GM21825 (cell line): ENCODE results near the gene PAPLN.
"Not testable (repeated sequence)": the region's sequence is repeated elsewhere in the genome, so short reads cannot be mapped to it uniquely, and the experiment has no call there.

ENCODE experiments used
- ATAC-seq: cut with Tn5 transposase; IDR thresholded peaks from one replicate; pipeline ENCODE4 v1.9.1; 2021; ENCODE audit warnings: mild to moderate bottlenecking, moderate library complexity; ENCODE audit not compliant: unreplicated experiment

Gene PAPLN

DNA sequence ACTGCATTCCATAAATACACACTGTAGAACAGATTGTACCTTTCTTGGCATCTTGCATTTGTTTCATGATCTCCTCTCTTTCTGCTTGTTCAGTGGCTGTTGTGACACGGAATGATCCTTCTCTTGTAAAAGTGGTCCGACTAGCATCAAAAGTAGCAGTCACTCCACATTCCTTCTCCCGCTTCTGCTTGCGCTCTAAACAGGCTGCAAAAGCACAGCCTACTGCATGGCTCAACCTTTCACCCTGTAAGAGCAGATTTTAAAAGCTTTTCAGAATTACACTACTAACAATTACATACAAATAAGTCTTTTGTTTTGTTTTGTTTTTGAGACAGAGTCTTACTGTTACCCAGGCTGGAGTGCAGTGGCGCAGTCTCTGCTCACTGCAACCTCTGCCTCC is 49.8 kb downstream of the PAPLN start:
- no peak for ATAC-seq

DNA sequence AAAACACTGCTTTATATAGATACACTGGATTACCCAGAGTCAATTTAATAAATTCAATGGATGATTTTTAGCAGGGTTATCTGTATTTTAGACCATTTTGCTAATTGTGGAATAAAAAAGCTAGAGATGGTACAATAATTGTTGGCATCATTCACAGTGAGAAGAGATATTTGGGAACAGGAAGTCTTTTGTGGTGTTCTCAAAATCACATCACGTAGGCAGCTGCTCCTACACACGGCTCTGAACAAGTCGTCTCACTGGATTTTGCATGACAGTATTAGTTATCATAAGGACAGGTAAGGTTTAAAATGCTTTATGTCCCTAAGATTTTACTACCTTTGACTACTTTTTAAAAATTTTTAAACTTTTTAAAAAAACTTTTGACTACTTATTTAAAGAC is 52.0 kb downstream of the PAPLN start:
- no peak for ATAC-seq

DNA sequence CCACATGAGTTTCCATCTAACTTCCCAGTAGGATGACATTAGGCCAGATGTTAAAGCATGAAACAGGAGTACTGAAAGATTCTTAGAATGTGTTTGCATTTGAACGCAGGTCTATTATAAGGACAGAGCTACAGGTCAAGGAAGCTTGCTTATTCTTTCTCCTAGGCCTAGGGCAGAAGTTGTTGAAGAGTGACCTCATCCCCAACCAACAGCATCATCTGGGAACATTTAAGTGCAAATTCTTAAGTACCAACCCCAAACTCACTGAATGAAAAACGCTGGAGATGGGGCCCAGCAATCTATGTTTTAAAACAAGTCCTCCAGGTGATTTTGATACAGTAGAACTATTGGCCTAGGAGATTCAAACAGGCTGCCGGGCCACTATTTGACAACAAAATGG is 52.4 kb downstream of the PAPLN start:
- ATAC-seq = no peak

DNA sequence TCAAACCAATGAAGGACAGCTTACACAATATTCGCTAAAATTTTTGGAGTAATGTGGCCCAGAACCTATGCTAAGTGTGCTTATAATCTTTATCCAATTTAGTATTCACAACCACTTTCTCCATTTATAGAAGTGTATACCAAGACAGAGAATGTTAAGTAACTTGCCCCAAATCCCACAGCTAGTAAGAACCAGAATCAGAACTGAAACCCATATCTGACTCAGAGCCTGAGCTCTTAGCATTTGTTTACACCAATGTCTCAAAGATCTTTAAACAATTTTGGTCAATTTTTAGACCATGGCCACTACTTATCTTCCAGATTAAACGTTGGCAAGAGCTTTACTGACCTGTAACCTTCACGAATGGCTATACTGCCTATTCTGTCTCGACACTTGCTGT is 53.0 kb downstream of the PAPLN start:
- no peak for ATAC-seq

DNA sequence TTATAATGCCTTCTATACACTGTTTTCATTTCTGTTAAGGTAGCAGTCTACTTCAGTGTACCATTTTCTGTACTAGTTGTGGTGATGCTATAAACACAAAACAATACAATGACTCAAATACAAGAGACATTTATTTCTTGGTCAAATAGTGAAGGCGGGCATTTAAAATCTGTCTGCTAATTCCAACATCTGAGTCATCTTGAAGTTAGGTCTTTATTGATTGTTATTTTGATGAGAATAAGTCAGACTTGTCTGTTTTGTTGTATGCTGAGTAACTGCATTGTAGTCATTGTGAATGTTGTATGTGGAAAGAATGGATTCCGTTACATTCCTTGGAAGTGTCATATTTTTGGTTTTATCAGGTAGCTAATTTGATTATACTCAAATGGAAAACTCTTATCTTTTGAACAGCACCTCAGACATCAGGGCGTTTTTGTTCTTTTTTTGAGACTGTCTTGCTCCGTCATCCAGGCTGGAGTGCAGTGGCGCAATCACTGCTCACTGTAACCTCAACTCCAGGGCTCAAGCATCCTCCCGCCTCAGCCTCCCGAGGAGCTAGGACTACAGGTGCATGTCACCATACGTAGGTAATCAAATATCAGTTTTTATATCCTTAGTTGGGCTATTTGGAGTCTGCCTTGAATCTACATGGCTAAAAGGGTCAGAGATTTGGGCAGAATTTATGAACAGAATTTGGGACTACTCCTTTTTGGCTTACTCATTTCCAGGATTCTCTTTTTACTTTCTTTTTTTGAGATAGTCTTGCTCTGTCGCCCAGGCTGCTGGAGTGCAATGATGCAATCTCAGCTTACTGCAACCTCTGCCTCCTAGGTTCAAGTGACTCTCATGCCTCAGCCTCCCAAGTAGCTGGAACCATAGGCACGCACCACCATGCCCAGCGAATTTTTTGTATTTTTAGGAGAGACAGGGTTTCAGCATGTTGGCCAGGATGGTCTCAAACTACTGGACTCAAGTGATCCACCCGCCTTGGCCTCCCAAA is 56.8 kb downstream of the PAPLN start:
- no peak for ATAC-seq

DNA sequence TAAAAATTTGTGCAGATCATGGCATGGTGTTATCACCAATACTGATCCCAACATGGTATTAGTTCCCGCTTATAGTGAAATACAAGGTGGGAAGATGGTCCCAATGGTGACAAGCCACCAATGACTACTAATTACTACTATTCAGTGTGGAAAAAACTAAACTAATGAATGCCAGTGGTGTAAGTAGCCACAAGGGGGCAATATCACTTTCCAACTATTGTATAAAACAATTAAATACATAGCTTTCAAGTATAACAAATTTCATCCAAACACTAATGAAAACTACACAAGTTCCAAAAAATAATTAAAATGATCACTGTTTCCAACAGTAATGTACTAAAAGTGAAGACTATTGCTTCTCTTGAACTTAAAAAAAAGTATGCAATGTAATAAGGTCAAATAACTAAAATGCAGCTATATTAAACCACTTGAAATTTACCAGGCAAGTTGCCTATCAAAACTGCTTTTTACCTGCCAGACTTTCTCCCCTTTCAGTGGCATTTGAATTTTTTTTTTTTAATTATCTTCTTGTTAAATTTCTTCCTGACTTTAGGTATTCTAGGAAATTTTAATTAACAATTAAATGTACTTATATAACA is 58.0 kb downstream of the PAPLN start:
- no peak for ATAC-seq

DNA sequence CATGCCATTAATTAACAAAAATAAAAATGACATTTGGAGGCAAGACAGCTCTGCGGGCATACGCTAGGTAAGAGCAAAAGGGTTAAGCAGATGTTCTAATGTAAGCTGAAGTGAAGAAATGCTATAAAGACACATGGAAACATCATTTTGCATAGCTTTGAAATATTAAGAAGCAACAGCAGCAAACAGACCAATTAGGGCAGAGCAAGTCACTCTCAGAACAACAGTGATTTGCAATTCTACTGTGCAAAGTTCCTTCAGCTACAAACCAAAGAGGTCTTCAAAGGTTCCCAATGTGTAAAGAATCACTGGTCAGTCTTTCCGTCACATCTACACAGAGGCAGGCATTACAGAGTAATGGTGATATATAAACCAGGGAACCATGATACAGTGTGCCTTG is 68.2 kb downstream of the PAPLN start:
- no peak for ATAC-seq

DNA sequence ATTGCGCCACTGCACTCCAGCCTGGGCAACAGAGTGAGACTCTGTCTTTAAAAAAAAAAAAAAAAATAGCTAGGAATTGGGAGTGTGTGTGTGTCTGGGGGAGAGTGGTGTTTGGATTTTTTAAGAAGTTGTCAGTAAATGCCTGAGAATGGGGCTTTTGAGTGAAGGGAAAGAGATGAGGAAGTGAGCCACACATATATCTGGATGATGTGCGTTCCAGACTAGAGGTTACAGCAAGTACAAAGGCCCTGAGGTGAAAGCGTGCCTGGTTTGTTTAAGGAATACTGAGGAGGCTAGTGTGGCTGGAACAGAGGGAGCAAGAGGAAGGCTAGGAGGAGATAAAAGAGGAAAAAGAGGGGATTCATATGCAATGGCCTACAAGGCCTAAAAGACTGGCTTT is 70.0 kb downstream of the PAPLN start:
- no peak for ATAC-seq

DNA sequence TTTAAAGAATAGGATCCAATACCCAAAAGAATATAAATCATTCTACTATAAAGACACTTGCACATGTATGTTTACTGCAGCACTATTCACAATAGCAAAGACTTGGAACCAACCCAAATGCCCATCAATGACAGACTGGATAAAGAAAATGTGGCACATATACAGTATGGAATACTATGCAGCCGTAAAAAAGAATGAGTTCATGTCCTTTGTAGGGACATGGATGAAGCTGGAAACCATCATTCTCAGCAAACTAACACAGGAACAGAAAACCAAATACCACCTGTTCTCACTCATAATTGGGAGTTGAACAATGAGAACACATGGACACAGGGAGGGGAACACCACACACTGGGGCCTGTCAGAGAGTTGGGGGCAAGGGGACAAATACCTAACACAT is 71.9 kb downstream of the PAPLN start:
- not testable (repeated sequence) for ATAC-seq

DNA sequence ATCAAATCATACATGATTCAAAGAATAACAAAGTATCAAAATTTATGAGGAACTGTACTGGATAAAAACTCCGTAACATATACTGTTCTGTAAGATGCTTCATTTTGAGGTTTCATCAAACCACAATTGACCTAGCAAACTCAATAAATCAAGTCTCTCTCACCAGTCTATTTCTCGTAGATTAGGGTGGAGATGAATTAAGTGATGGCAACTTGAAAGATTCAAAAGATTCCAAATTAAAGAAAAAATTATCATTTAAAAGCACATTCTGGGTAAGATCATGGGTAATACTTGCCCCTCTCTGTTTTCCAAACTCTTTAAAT is 74.4 kb downstream of the PAPLN start:
- no peak for ATAC-seq

DNA sequence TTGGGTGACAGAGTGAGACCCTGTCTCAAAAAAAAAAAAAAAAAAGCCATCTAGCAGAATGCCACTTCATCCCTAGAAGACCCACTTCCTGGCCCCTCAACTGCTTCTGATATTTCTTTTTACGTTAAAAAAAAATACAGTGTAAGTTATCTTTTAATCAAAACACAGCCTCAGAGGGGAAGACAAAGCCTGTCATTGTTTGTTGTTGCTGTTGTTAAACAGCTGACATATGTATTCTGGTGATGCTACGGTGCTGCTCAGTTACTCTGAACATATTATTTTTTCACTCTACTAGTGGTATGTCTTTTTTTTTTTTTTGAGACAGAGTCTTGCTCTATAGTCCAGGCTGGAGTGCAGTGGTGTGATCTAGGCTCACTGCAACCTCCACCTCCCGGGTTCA is 75.4 kb downstream of the PAPLN start:
- ATAC-seq = no peak

DNA sequence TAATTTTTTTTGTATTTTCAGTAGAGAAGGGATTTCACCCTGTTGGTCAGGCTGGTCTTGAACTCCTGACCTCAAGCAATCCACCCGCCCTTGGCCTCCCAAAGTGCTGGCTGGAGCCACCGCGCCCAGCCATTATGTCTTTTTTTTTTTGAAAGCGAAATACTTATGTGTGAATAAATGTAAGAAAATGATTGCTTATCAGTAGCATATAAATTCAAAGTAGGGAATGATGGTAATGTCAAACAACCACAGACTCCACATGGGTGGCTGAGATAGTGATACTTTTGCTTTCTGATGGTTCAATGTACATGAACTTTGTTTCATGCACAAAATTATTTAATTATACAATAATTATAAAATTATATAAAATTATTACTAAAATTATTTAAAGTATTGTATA is 75.8 kb downstream of the PAPLN start:
- ATAC-seq = no peak

DNA sequence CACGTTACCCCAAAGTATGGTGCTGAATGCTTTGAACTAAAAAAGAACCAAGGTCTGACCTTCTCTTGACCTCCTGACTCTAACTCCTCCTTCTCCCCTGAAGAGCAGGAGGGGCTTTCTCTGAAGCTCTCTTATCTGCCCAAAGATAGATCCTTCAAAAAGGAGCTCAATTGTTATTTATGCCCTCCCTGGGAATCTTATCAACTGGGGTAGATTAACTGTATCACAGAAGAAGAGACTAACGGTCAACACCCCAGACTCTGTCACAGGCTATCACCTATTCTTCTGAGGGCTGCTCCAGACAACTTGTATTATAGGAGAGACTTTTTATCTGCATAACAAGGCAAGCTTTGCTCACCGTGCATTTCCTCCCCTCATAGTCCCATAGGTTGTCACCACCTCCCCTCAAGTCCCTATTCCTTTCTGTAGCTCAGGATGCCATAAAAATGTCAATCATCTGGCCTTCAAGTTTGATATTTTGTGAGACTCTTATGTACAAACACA is 86.6 kb downstream of the PAPLN start:
- no peak for ATAC-seq
